Panc1 (cell line): ENCODE measurements around the gene CNTN5.

Experiments used
- CTCF ChIP-seq: fragments of 450-650 bp; IDR thresholded peaks from 2 replicates; pipeline ENCODE4 v1.5.1; 2017; ENCODE audit warnings: mild to moderate bottlenecking
- POLR2AphosphoS5 ChIP-seq: IDR thresholded peaks from 2 replicates; pipeline ENCODE4 v1.6.1; 2012; ENCODE audit warnings: mild to moderate bottlenecking, low read depth, low read length, moderate library complexity
- REST ChIP-seq, 2 experiments: IDR thresholded peaks; 2 replicates each; pipeline ENCODE4 v1.6.1; 2011 to 2012; ENCODE audit warnings: low read depth in 2 of 2, control low read depth in 1 of 2, low read length in 1 of 2, mild to moderate bottlenecking in 1 of 2, moderate library complexity in 1 of 2; ENCODE audit not compliant: insufficient read depth in 1 of 2
- TCF7L2 ChIP-seq: IDR thresholded peaks from 2 replicates; pipeline ENCODE4 v1.6.1; 2011; ENCODE audit warnings: mild to moderate bottlenecking, low read depth, low read length, inconsistent platforms

DNA sequence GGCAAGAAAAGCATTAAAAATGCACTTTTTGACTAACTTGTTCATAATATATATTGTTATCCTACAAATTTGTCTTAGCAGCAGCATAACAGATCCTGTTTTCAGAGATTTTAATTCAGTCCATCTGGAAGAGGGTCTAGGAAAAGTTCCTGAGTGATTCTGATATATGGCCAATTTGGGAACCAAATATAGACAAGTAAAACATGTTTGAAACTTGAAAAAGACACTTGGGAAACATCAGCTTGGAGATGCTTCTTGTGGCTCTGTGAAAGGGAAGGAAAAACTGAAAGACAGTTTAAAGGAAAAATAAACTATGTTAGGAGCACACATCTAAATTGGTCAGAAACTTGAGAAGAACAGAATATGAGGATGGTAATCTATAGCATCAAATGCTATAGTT, 697.5 kb downstream of the CNTN5 start:
- TF ChIP-seq CTCF (no peak), TCF7L2 (no peak), POLR2AphosphoS5 (no peak), REST (IDR thresholded peaks at IDR 0.05; ENCODE audit: insufficient read depth in 1 of 2, low read depth in 2 of 2, low read length in 1 of 2) (no peak)
